Thyroid gland (tissue), 4 donors: Measurements from ENCODE around the gene PWP1. TPM values are rescaled to one million over a fixed set of nuclear protein-coding genes. Genes with fewer than 3 reads are reported as not detected.
A peak's percentile ranks its signal among the peaks of the same experiment; 100 is the strongest.

Source experiments
- DNase-seq, 2 donors: peaks; one replicate each; pipeline ENCODE4 v3.0.0-alpha.2; 2019
- H3K27ac ChIP-seq, 3 donors: fragments of 200-600 bp; sonication (generic); 1 replicate in 2 of 3; 2 replicates in 1 of 3; pipeline ENCODE4 v1.5.1; 2016 to 2019; ENCODE audit warnings: mild to moderate bottlenecking in 1 of 3, moderate library complexity in 1 of 3
- H3K27me3 ChIP-seq: fragments of 200-600 bp; sonication (generic); one replicate; pipeline ENCODE4 v1.5.1; 2019
- H3K36me3 ChIP-seq, 2 donors: fragments of 200-600 bp; sonication (generic); one replicate each; pipeline ENCODE4 v1.5.1; 2016 to 2019
- H3K4me1 ChIP-seq, 2 donors: fragments of 200-600 bp; sonication (generic); one replicate each; pipeline ENCODE4 v1.5.1; 2017 to 2019
- H3K4me3 ChIP-seq, 3 donors: fragments of 200-600 bp; sonication (generic); replicated peaks in 1 of 3; 1 replicate in 2 of 3; 2 replicates in 1 of 3; pipeline ENCODE4 v1.5.1; 2016; ENCODE audit warnings: mild to moderate bottlenecking in 1 of 3
- H3K9me3 ChIP-seq: fragments of 200-600 bp; sonication (generic); one replicate; pipeline ENCODE4 v1.5.1; 2017
- CTCF ChIP-seq, 6 experiments: fragments of 200-600 bp in 3 of 6; fragments of 450-650 bp in 3 of 6; sonication (generic) in 3 of 6; IDR thresholded peaks; one replicate each; pipeline ENCODE4 v1.5.1; 2016 to 2019; ENCODE audit warnings: antibody characterized with exemption in 6 of 6, mild to moderate bottlenecking in 2 of 6, inconsistent platforms in 1 of 6, moderate library complexity in 1 of 6
- POLR2A ChIP-seq, 2 donors: fragments of 450-650 bp; IDR thresholded peaks; one replicate each; pipeline ENCODE4 v1.6.1; 2017; ENCODE audit warnings: antibody characterized with exemption in 2 of 2, mild to moderate bottlenecking in 2 of 2, moderate library complexity in 1 of 2
- WGBS, 2 donors: methylation state at CpG; one replicate each; pipeline ENCODE4 v1.1.5; 2017; 5-methylcytosine and 5-hydroxymethylcytosine counted together
- intact Hi-C: fragments of 100-400 bp; cut with DNase I; formaldehyde crosslinking; loops from one replicate; pipeline ENCODE4 v1.15.1; 2023
- total RNA-seq, 4 donors: library from RNA; depleted of rRNA; stranded (reverse); fragments of >200 nt; gene quantifications; one replicate each; pipeline ENCODE4 v1.2.3, GENCODE V29; 2016

Gene PWP1
- total RNA-seq, 4 donors from 2014 or later, result 73.4 to 90.3 (median 89.3) TPM

DNA sequence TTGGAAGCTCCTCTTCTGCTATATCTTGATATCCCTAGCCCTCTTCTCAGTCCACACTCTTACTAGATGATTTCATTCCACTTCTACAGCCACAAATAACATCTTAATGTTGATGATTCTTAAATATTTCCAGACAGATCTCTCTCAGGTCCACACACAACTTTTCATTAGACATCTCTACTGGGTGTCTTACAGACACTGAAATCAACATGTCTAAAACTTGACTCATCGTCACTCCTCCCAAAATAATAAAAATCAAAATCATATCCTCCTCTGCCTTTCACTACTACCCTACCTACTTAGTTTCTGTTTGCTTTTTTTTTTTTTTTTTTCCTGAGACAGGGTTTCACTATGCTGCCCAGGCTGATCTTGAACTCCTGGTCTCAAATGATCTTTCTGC, 63.5 kb downstream of the PWP1 start:
- no peak for DNase-seq
- TF ChIP-seq POLR2A (IDR thresholded peaks at IDR 0.05) (no peak), CTCF (IDR thresholded peaks at IDR 0.05) (no peak)
- intact Hi-C loops, result no loop called here
- H3K4me3 ChIP-seq, result no peak overlapping the region
- peaks cover 43 to 55% of the 10 kb centered on the region in 2 donors for H3K36me3 ChIP-seq
- no peaks in the 10 kb centered on the region for H3K9me3 ChIP-seq
- WGBS, 2 donors, result 92 to 94% methylated on average over 1 of the region's 1 CpG
- peaks cover 6 to 8% of the 10 kb centered on the region in 2 donors for H3K4me1 ChIP-seq
- no peak overlapping the region for H3K27ac ChIP-seq
- H3K27me3 ChIP-seq, result no peaks in the 10 kb centered on the region

DNA sequence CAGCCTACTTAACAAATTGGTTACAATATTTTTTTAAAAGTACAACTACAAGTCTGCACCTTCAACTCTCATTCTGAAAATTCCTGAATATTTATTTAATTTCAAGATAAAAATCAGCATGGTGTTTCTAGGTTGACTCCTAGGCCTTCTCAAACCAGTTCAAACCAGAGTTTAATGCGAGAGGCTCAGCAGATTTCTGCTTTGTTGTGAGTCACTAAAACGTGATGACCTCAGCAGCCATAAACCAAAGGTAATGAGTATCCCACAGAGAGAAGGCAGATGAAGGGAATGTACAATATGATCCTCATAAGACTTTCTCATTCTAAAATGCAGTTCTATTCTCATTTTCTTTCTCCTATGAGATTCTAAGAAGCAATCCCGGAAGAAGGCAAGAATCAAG, 73.8 kb downstream of the PWP1 start:
- intact Hi-C loops, result no loop called here
- Histone ChIP-seq H3K27ac (no peak overlapping the region), H3K4me3 (no peak overlapping the region), H3K4me1 (peaks cover 19% of the 10 kb centered on the region in 2 donors), H3K36me3 (peaks cover 17 to 19% of the 10 kb centered on the region in 2 donors), H3K9me3 (no peaks in the 10 kb centered on the region), H3K27me3 (no peaks in the 10 kb centered on the region)
- 47% methylated on average over 3 of the region's 3 CpGs for WGBS, 2 donors
- no peak for DNase-seq
- TF ChIP-seq CTCF (IDR thresholded peaks at IDR 0.05), result no peak
- no peak for TF ChIP-seq POLR2A (IDR thresholded peaks at IDR 0.05)

GRCh38 chr12:107760207-107760808, 74.7 kb downstream of the PWP1 start:
- H3K27me3 ChIP-seq, result no peaks in the 10 kb centered on the region
- H3K4me3 ChIP-seq, result peak overlapping the region; percentile 67 to 78 (median 71)
- H3K4me1 ChIP-seq, result peaks cover 19% of the 10 kb centered on the region in 2 donors
- intact Hi-C loops, result loop anchor here (5.0 kb wide), 1 partner anchor 73 kb away; the partner anchor contains the start of gene PWP1
- no peaks in the 10 kb centered on the region for H3K9me3 ChIP-seq
- H3K27ac ChIP-seq, result peak overlapping the region in 1 of 3 donors; percentile 67
- 8 to 11% methylated on average over 7 to 9 of the region's 30 CpGs for WGBS, 2 donors
- peak; percentile 10 to 31 for DNase-seq
- TF ChIP-seq POLR2A (IDR thresholded peaks at IDR 0.05), result no peak
- TF ChIP-seq CTCF (IDR thresholded peaks at IDR 0.05), result no peak
- H3K36me3 ChIP-seq, result peaks cover 10 to 13% of the 10 kb centered on the region in 2 donors

DNA sequence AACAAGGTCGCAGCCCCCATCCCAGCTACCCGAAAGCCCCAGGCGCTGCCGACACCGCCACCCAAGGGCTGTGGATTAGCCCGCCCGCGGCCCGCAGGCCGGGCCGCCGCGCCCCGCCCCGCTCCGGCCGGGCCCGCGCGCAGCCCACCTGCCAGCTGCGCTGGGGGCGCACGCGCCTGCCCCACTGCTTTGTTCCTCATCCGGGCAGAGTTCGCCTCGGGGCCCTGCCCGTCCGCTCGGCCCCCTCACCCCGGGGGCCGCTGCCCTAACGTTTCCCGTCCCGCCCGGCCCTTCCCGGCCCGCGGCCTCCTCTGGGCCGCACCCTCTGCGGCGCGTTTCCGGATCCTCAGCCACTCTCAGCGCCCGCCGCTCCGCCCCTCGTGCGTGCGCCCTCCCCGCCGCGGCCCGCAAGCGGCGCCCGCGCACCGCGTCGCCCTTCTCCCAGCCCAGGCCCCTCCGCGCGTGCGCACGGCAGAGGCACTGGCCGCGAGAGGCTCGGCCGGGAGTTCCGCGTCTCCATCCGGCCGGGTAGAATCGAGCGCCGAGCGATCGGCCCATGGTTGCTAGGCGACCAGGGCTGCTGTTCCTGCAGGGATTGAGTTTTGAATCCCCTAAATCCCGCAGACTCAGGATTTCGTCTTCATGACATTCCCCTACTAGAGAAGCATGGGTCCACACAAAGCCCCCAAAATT, 75.4 kb downstream of the PWP1 start, which contains the start of gene PRDM4:
PRDM4 (minus strand) TSS at position 329 of the 693 bp plus-strand sequence. CDS start 622 bp downstream, outside the sequence.
- Histone ChIP-seq H3K9me3 (no peaks in the 10 kb centered on the region), H3K27me3 (no peaks in the 10 kb centered on the region), H3K36me3 (peaks cover 4 to 7% of the 10 kb centered on the region in 2 donors), H3K4me3 (peak within 1 kb of the TSS; percentile 67 to 81 (median 71)), H3K27ac (peak within 1 kb of the TSS in 2 of 3 donors; percentile 51 to 67), H3K4me1 (peaks cover 19% of the 10 kb centered on the region in 2 donors)
- TF ChIP-seq CTCF (IDR thresholded peaks at IDR 0.05), result peak in 4 of 6 experiments; percentile 28 to 87 (median 48)
- peak; percentile 68 to 93 for TF ChIP-seq POLR2A (IDR thresholded peaks at IDR 0.05)
- peak; percentile 94 to 95 for DNase-seq
- intact Hi-C loops, result loop anchor here (5.0 kb wide), 1 partner anchor 74 kb away; the partner anchor contains the start of gene PWP1
- 0 to 1% methylated on average over 10 to 34 of the region's 83 CpGs for WGBS, 2 donors
